Heart left ventricle (tissue), 16 donors: Measurements from ENCODE around the gene PGBD5. TPM values are rescaled to one million over a fixed set of nuclear protein-coding genes. Genes with fewer than 3 reads are reported as not detected.

Experiments used
- ATAC-seq, 4 donors: fragments of 200-7000 bp; cut with Tn5 transposase; one replicate each; pipeline ENCODE4 v1.9.1; 2020 to 2022; ENCODE audit warnings: moderate library complexity in 4 of 4, mild to moderate bottlenecking in 3 of 4, moderate number of reproducible peaks in 1 of 4
- DNase-seq, 5 donors: peaks; one replicate each; pipeline ENCODE4 v3.0.0-alpha.2; 2020
- H3K27ac ChIP-seq, 12 donors: fragments of 200-600 bp; sonication (generic) in 4 of 12; one replicate each; pipeline versions ENCODE4 v1.5.0 to v1.8.0; 2016 to 2022; ENCODE audit warnings: mild to moderate bottlenecking in 2 of 12
- H3K27me3 ChIP-seq, 9 donors: fragments of 200-600 bp; sonication (generic) in 2 of 9; one replicate each; pipeline versions ENCODE4 v1.5.1 to v1.8.0; 2016 to 2022; ENCODE audit warnings: mild to moderate bottlenecking in 3 of 9
- H3K36me3 ChIP-seq, 9 donors: fragments of 200-600 bp; sonication (generic) in 2 of 9; one replicate each; pipeline versions ENCODE4 v1.5.0 to v1.8.0; 2018 to 2022; ENCODE audit warnings: mild to moderate bottlenecking in 2 of 9
- H3K4me1 ChIP-seq, 12 donors: fragments of 200-600 bp; sonication (generic) in 4 of 12; one replicate each; pipeline versions ENCODE4 v1.5.0 to v1.8.0; 2016 to 2022; ENCODE audit warnings: mild to moderate bottlenecking in 3 of 12
- H3K4me3 ChIP-seq, 12 donors: fragments of 200-600 bp; sonication (generic) in 4 of 12; one replicate each; pipeline versions ENCODE4 v1.5.0 to v1.8.0; 2017 to 2022; ENCODE audit warnings: mild to moderate bottlenecking in 9 of 12, moderate library complexity in 4 of 12
- H3K9me3 ChIP-seq, 12 donors: fragments of 200-600 bp; sonication (generic) in 4 of 12; one replicate each; pipeline versions ENCODE4 v1.5.0 to v1.8.0; 2016 to 2022; ENCODE audit warnings: mild to moderate bottlenecking in 1 of 12
- POLR2A ChIP-seq, 2 donors: fragments of 450-650 bp; IDR thresholded peaks; one replicate each; pipeline ENCODE4 v1.6.1; 2017; ENCODE audit warnings: antibody characterized with exemption in 2 of 2, mild to moderate bottlenecking in 2 of 2, moderate library complexity in 2 of 2
- WGBS, 4 donors: extraction: QIAGEN DNeasy Blood & Tissue Kit in 2 of 4; methylation state at CpG; one replicate each; pipeline versions ENCODE4 v1.1.5 to v1.1.7; 2013 to 2018; 5-methylcytosine and 5-hydroxymethylcytosine counted together
- intact Hi-C, 10 donors: fragments of 100-400 bp; cut with DNase I; formaldehyde crosslinking; loops; one replicate each; pipeline versions ENCODE4 v1.11.1 to v1.14.2; 2022
- polyA plus RNA-seq, 2 donors: library from polyadenylated mRNA; stranded (reverse); fragments of 200-250 nt; gene quantifications; one replicate each; pipeline ENCODE4 v1.2.3, GENCODE V29; 2013
- total RNA-seq, 9 donors: library from RNA; depleted of rRNA in 2 of 9; stranded (reverse); fragments of >200 nt in 2 of 9; fragmentation: NEBNext Ultra II Directional in 3 of 9; extraction: Animal tissue kit (Norgen Biotek cat#: 25700) in 3 of 9; gene quantifications; one replicate each; pipeline versions ENCODE4 v1.1.0 to v1.2.4, GENCODE V29; 2016 to 2023
- donor health status: ischemic (EF 13 %, LVEDD 7.1; RV severe dilation, severe dysfunction).
- donor health status: healthy with polysubstance abuse.
- donor health status: DM: no; HTN: yes; CAD: no.
- donor health status: DM: no; HTN: no; CAD: no.
- donor health status: ischemic (EF 25% LVEDD 6.9; RV normal size, moderate dysfunction).
- donor health status: ischemic (EF 25% LVEDD 5.7; RV mildly dilated, moderate dysfunction).
- donor health status: healthy.
- donor health status: DM: yes; HTN: yes; CAD: no.
- donor health status: ischemic (EF 35%, LVEDD 5.7; RV mildly dilated, moderate dysfunction).
- donor health status: nonischemic (EF 11% LVEDD 7.7; RV severe dilation, severe dysfunction).
- donor health status: DM: yes; HTN: yes; CAD: no.
- donor health status: PGD.
- donor health status: ischemic (EF 29% LVEDD 5.4; RV normal size, mild dysfunction).
- donor health status: nonischemic (EF 23%, LVEDD 6.1; RV moderate dilation, normal function).

Gene PGBD5
- total and polyA plus RNA-seq, 11 donors, result 1.3 to 16.1 (median 6.3) TPM

DNA sequence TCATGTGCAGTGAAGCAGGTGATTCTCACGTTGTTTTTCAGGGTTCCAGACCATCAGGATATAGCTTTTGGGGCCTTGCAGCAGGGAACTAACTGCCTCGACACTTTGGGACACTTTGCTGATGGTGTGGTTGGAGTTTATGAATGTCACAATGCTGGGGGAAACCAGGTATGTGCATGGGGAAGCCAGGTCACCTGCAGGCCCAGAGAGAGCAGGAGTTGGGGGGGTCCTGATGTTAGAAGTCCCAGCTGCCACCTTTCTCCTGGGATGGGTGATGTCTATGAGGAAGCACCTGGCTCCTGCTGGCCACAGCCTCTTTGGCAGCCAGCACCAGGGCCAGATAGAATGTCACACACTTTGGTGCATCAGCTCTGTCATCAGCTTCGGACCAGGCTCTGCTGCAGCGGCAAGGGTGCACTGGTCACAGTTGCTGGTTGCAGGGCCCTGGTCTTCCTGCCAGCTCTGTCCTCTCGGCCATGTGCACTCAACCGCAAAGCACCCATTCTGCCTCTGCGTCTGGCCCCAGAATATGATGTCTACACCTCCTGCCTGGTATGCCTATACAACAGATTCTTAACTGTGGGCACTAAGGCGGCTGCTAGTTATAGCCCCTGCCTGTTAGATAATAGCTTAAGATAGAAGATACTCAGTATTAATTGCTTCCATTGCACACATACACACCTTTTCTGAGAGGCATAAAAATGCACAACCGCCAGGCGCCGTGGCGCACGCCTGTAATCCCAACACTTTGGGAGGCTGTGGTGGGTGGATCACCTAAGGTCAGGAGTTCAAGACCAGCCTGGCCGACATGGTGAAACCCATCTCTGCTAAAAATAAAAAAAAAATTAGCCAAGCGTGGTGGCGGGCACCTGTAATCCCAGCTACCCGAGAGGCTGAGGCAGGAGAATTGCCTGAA is 160.7 kb downstream of the PGBD5 start:
- DNase-seq (no peak), ATAC-seq (no peak)
- Histone ChIP-seq H3K27me3 (no peaks in the 10 kb centered on the region), H3K36me3 (peaks cover 0 to 60% (median 45%) of the 10 kb centered on the region in 9 donors), H3K4me1 (peaks cover 0 to 20% (median 10%) of the 10 kb centered on the region in 12 donors), H3K27ac (no peak overlapping the region), H3K9me3 (no peaks in the 10 kb centered on the region), H3K4me3 (no peak overlapping the region)
- WGBS, 4 donors, result 95 to 97% (median 96%) methylated on average over 16 to 17 of the region's 17 CpGs
- intact Hi-C loops, result loop anchor here in 4 of 10 donors (5.0 kb wide), 2 partner anchors 48 to 603 kb away; no protein-coding TSS in a partner anchor
- TF ChIP-seq POLR2A (IDR thresholded peaks at IDR 0.05), result no peak

Other genes starting within 250 kb of the PGBD5 start
- gene COG2, start 216.1 kb upstream of the PGBD5 start, total RNA-seq, result 10 to 100 TPM; 22.8 to 31.4 (median 25.3) TPM
- gene COG2, start 216.1 kb upstream of the PGBD5 start, polyA plus RNA-seq, result 10 to 100 TPM in 1 of 2 donors, 1 to 10 TPM in 1; 9.2 to 18.3 TPM